Naive thymus-derived CD4-positive, alpha-beta T cell (primary cell): ENCODE results near the gene CRYL1. TPM values are rescaled to one million over a fixed set of nuclear protein-coding genes. Genes with fewer than 3 reads are reported as not detected.
A peak's percentile ranks its signal among the peaks of the same experiment; 100 is the strongest.

Experiments
- ATAC-seq: fragments of 150-1000 bp; cut with Tn5 transposase; 2 replicates; pipeline ENCODE4 v1.10.0; 2021; ENCODE audit warnings: mild to moderate bottlenecking, moderate library complexity
- CTCF ChIA-PET: fragments of 350-600 bp; sonication (Branson Sonifier 250); formaldehyde crosslinking; loops from one replicate; lab custom pipeline; 2021; ENCODE audit warnings: antibody characterized with exemption; lab: Charles Lee
- POLR2A ChIA-PET: fragments of 350-600 bp; sonication (Branson Sonifier 250); formaldehyde crosslinking; loops from one replicate; lab custom pipeline; 2021; ENCODE audit warnings: antibody characterized with exemption, inconsistent platforms; lab: Charles Lee
- DNase-seq, 9 donors: peaks; one replicate each; pipeline versions ENCODE4 v3.0.0 to v3.0.0-alpha.2; 2020 to 2022; ENCODE audit warnings: mixed read lengths in 1 of 9
- H3K27ac ChIP-seq: one replicate; pipeline ENCODE4 v1.7.0; 2013; ENCODE audit warnings: mild to moderate bottlenecking, low read depth, low read length, moderate library complexity
- H3K27me3 ChIP-seq, 2 donors: one replicate each; pipeline ENCODE4 v1.7.0; 2013; ENCODE audit warnings: low read length in 2 of 2, mild to moderate bottlenecking in 2 of 2, moderate library complexity in 2 of 2; ENCODE audit not compliant: control insufficient read depth in 2 of 2, insufficient read depth in 2 of 2
- H3K36me3 ChIP-seq, 3 experiments: 1 replicate in 2 of 3; 2 replicates in 1 of 3; pipeline ENCODE4 v1.7.0; 2013; ENCODE audit warnings: low read length in 3 of 3, mild to moderate bottlenecking in 3 of 3, moderate library complexity in 1 of 3; ENCODE audit not compliant: insufficient read depth in 3 of 3, control insufficient read depth in 2 of 3
- H3K4me1 ChIP-seq, 2 donors: one replicate each; pipeline ENCODE4 v1.7.0; 2013; ENCODE audit warnings: low read length in 2 of 2, mild to moderate bottlenecking in 2 of 2, moderate library complexity in 1 of 2; ENCODE audit not compliant: control insufficient read depth in 2 of 2, insufficient read depth in 2 of 2
- H3K4me3 ChIP-seq: 2 replicates; pipeline ENCODE4 v1.7.0; 2013; ENCODE audit warnings: mild to moderate bottlenecking, low read length
- H3K9me3 ChIP-seq, 3 experiments: 1 replicate in 2 of 3; 2 replicates in 1 of 3; pipeline ENCODE4 v1.7.0; 2013; ENCODE audit warnings: low read length in 3 of 3; ENCODE audit not compliant: control insufficient read depth in 2 of 3
- H3K27ac Mint-ChIP-seq, 9 donors: one replicate each; pipeline ENCODE4 v1.8.0; 2020 to 2022; ENCODE audit warnings: mixed read lengths in 9 of 9, mild to moderate bottlenecking in 8 of 9, moderate library complexity in 5 of 9, inconsistent platforms in 2 of 9
- H3K27me3 Mint-ChIP-seq, 5 donors: one replicate each; pipeline ENCODE4 v1.8.0; 2021 to 2022; ENCODE audit warnings: mixed read lengths in 5 of 5, mild to moderate bottlenecking in 1 of 5
- H3K36me3 Mint-ChIP-seq, 5 donors: one replicate each; pipeline ENCODE4 v1.8.0; 2020 to 2022; ENCODE audit warnings: mixed read lengths in 5 of 5, mild to moderate bottlenecking in 3 of 5, inconsistent platforms in 1 of 5
- H3K4me1 Mint-ChIP-seq, 7 donors: one replicate each; pipeline ENCODE4 v1.8.0; 2020 to 2022; ENCODE audit warnings: mixed read lengths in 7 of 7, mild to moderate bottlenecking in 3 of 7, inconsistent platforms in 1 of 7
- H3K4me3 Mint-ChIP-seq, 10 donors: one replicate each; pipeline ENCODE4 v1.8.0; 2020 to 2022; ENCODE audit warnings: mild to moderate bottlenecking in 10 of 10, mixed read lengths in 10 of 10, moderate library complexity in 6 of 10, inconsistent platforms in 2 of 10
- H3K9me3 Mint-ChIP-seq, 11 donors: one replicate each; pipeline ENCODE4 v1.8.0; 2020 to 2022; ENCODE audit warnings: mixed read lengths in 11 of 11, mild to moderate bottlenecking in 4 of 11, inconsistent platforms in 1 of 11, moderate library complexity in 1 of 11
- intact Hi-C, 2 donors: fragments of 100-400 bp; cut with micrococcal nuclease; formaldehyde crosslinking; loops; one replicate each; pipeline ENCODE4 v1.15.1; 2023
- polyA plus RNA-seq, 2 donors: library from polyadenylated mRNA; unstranded; fragments of 300-500 nt; fragmentation: Illumina TruSeq; gene quantifications; one replicate each; pipeline ENCODE4 v1.2.3, GENCODE V29; 2021
- total RNA-seq, 6 experiments: library from RNA in 5 of 6; stranded (reverse) in 5 of 6; gene quantifications; 1 replicate in 5 of 6; 2 replicates in 1 of 6; pipeline ENCODE4 v1.2.3 and lab custom pipeline; 2021 to 2026

Gene CRYL1
- total and polyA plus RNA-seq, 7 experiments from 2014 or later, result 12.3 to 44.1 (median 18.4) TPM

DNA sequence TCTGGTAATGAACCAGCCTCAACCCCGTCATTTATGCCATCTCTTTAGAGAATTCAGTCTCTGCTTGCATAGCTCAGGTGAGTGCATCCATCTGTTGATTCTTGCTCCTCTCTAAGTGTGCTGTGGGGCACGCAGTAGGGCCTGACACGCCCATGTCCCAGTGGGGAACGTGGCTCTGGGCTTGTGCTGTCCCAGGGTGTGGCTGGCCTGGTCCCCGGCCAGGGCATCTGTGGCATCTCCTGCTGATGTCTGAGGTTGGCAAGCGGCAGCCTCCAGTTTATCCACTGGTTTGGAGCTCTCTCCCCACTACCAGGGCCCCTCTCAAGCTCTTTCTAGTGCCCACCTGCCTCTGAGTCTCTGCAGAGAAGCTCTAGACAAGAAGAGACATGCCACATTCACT is 146.9 kb downstream of the CRYL1 start:
- CTCF ChIA-PET, result no interaction called here
- no peaks in the 10 kb centered on the region for H3K36me3 Mint-ChIP-seq
- no peaks in the 10 kb centered on the region for H3K36me3 ChIP-seq
- no peak overlapping the region for H3K27ac Mint-ChIP-seq
- peaks cover 0 to 26% (median 0%) of the 10 kb centered on the region in 5 donors for H3K27me3 Mint-ChIP-seq
- ATAC-seq (no peak), DNase-seq (no peak)
- intact Hi-C loops, result no loop called here
- H3K4me1 ChIP-seq, result no peaks in the 10 kb centered on the region
- H3K27me3 ChIP-seq, result no peaks in the 10 kb centered on the region
- H3K4me3 ChIP-seq, result no peak overlapping the region
- H3K27ac ChIP-seq, result no peak overlapping the region
- H3K4me3 Mint-ChIP-seq, result no peak overlapping the region
- POLR2A ChIA-PET, result no interaction called here
- peaks cover 0 to 3% (median 0%) of the 10 kb centered on the region in 7 donors for H3K4me1 Mint-ChIP-seq
- H3K9me3 Mint-ChIP-seq, result no peaks in the 10 kb centered on the region
- H3K9me3 ChIP-seq, result no peaks in the 10 kb centered on the region

DNA sequence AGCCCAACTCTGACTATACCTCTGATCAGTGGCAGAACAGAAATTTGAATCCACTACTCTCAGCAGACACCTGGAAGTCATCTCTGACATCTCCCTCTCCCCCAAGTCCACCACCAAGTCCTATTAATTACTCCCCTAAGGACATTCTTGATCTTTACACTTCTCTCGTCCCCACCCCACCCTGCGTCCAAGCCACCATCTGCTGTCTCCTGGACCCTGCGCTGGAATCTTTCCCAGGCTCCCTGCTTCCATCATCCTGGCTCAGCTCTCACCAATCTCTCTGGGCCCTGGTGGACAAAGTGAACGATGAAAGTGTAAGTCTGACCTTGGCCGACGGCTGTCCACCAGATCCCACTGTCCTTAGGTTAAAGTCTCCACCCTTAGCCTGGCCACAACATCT is 147.9 kb downstream of the CRYL1 start:
- POLR2A ChIA-PET, result no interaction called here
- Mint-ChIP-seq H3K27me3 (peaks cover 0 to 25% (median 0%) of the 10 kb centered on the region in 5 donors), H3K4me1 (peaks cover 0 to 3% (median 0%) of the 10 kb centered on the region in 7 donors)

DNA sequence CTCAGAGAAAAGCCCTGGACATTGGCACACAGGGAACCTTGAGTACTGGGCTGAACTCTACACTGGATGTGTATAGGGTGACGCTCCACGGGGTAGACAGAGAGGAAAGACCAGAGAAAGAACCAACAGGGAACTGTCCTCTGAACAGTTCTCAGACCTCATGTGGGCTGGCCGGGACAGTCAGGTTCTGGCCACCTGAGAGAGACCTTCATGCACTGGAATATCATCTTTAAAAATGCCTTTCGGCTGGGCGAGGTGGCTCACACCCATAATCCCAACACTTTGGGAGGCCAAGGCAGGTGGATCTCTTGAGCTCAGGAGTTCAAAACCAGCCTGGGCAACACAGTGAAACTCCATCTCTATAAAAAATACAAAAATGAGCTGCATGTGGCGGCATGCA is 149.8 kb downstream of the CRYL1 start:
- Mint-ChIP-seq H3K36me3 (no peaks in the 10 kb centered on the region), H3K4me3 (no peak overlapping the region), H3K27me3 (peaks cover 0 to 28% (median 0%) of the 10 kb centered on the region in 5 donors), H3K4me1 (peaks cover 0 to 3% (median 0%) of the 10 kb centered on the region in 7 donors), H3K27ac (peak overlapping the region in 1 of 9 donors; percentile 51), H3K9me3 (no peaks in the 10 kb centered on the region)
- Histone ChIP-seq H3K27me3 (no peaks in the 10 kb centered on the region), H3K36me3 (no peaks in the 10 kb centered on the region), H3K27ac (no peak overlapping the region), H3K4me3 (no peak overlapping the region), H3K9me3 (no peaks in the 10 kb centered on the region), H3K4me1 (no peaks in the 10 kb centered on the region)
- ChIA-PET POLR2A (no interaction called here), CTCF (no interaction called here)
- intact Hi-C loops, result no loop called here
- DNase-seq (no peak), ATAC-seq (no peak)

More for the DNA sequence above, 147.9 kb downstream of the CRYL1 start:
- no peaks in the 10 kb centered on the region for H3K36me3 Mint-ChIP-seq
- Histone ChIP-seq H3K4me1 (no peaks in the 10 kb centered on the region), H3K27me3 (no peaks in the 10 kb centered on the region), H3K9me3 (no peaks in the 10 kb centered on the region), H3K4me3 (no peak overlapping the region), H3K36me3 (no peaks in the 10 kb centered on the region), H3K27ac (no peak overlapping the region)
- ATAC-seq (no peak), DNase-seq (no peak)
- CTCF ChIA-PET, result no interaction called here
- H3K9me3 Mint-ChIP-seq, result no peaks in the 10 kb centered on the region
- no peak overlapping the region for H3K27ac Mint-ChIP-seq
- intact Hi-C loops, result no loop called here
- no peak overlapping the region for H3K4me3 Mint-ChIP-seq

DNA sequence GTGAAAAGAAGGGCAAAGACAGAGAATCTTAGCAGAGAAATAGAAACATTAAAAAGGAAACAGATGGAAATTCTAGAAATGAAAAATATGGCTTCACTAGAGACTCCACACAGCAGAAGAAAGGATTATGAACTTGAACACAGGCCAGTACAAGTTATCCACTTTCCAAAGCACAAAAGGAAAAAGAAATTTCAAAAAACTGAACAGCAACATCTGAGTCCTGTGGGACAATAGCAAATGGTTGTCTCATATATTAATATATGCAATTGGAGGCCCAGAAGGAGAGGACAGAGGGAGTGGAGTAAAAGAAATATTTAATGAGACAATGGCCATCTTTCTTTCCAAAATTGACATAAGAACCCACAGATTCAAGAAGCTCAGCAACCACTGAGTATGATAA is 151.8 kb downstream of the CRYL1 start:
- H3K4me3 Mint-ChIP-seq, result no peak overlapping the region
- no peaks in the 10 kb centered on the region for H3K9me3 ChIP-seq
- no peak overlapping the region for H3K4me3 ChIP-seq
- CTCF ChIA-PET, result no interaction called here
- H3K4me1 ChIP-seq, result no peaks in the 10 kb centered on the region
- peaks cover 0 to 39% (median 4%) of the 10 kb centered on the region in 5 donors for H3K27me3 Mint-ChIP-seq
- POLR2A ChIA-PET, result no interaction called here
- H3K9me3 Mint-ChIP-seq, result no peaks in the 10 kb centered on the region
- peaks cover 0 to 5% (median 0%) of the 10 kb centered on the region in 7 donors for H3K4me1 Mint-ChIP-seq
- H3K27ac ChIP-seq, result no peak overlapping the region
- H3K36me3 Mint-ChIP-seq, result peaks cover 0 to 7% (median 0%) of the 10 kb centered on the region in 5 donors
- intact Hi-C loops, result no loop called here
- no peak for DNase-seq
- no peak overlapping the region for H3K27ac Mint-ChIP-seq
- no peak for ATAC-seq
- H3K27me3 ChIP-seq, result no peaks in the 10 kb centered on the region
- no peaks in the 10 kb centered on the region for H3K36me3 ChIP-seq

DNA sequence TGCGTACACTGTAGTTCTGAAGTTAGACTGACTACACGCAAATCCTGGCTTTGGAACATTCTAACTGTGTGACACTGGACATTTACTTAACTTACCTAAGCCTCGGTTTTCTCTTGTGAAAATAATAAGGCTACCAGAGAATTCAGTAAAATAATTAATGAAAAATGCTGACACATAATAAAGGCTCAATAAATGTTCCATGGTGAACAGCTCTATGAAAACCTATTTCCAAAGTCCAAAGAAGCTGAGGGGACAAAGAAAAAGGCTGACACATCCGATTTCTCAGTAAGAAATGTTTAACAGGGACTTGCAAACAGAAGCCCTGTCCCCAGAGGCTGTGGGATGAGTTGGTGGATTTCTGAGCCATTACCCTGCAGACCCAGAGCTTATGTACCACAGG is 153.8 kb downstream of the CRYL1 start:
- ATAC-seq (no peak), DNase-seq (no peak)
- H3K9me3 Mint-ChIP-seq, result peaks cover 0 to 1% (median 0%) of the 10 kb centered on the region in 11 donors
- intact Hi-C loops, result no loop called here
- peaks cover 0 to 5% (median 0%) of the 10 kb centered on the region in 7 donors for H3K4me1 Mint-ChIP-seq
- Histone ChIP-seq H3K4me1 (no peaks in the 10 kb centered on the region), H3K27ac (no peak overlapping the region), H3K36me3 (no peaks in the 10 kb centered on the region), H3K4me3 (no peak overlapping the region), H3K27me3 (no peaks in the 10 kb centered on the region), H3K9me3 (no peaks in the 10 kb centered on the region)
- peak overlapping the region in 2 of 9 donors; percentile 34 to 52 for H3K27ac Mint-ChIP-seq
- peaks cover 0 to 46% (median 4%) of the 10 kb centered on the region in 5 donors for H3K27me3 Mint-ChIP-seq
- H3K4me3 Mint-ChIP-seq, result no peak overlapping the region
- ChIA-PET POLR2A (no interaction called here), CTCF (no interaction called here)
- peaks cover 0 to 7% (median 0%) of the 10 kb centered on the region in 5 donors for H3K36me3 Mint-ChIP-seq

DNA sequence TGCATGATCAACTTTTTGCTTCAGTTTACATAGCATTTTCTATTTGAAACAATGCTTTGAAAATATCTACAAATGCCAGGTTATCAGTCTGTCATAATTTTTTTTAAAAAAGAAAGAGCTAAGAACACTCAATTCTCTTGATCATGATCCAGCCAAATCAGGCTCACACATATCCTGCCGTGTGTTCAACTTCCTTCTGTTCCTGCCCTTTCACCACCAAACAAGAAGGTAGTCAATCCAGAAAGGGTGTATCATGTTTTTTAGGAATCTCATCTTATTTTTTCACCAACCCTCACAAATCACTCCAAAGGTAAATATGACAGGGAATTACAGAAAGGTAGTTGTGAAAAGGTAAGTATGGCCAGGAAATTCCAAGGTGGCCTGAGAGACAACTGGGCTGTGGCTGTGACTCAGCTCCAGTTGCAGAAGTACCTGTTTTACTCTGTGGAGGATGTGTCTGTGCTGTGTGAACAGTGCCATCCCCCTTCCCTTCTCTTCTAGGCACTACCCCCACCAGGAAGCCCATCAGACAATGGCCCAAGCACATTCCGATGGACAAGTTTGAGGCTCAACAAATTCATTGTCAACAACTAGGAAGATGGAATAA is 154.7 kb downstream of the CRYL1 start:
- peaks cover 0 to 46% (median 4%) of the 10 kb centered on the region in 5 donors for H3K27me3 Mint-ChIP-seq
- ChIA-PET POLR2A (no interaction called here), CTCF (interaction anchor here (0.6 kb wide), 1 partner anchor 95 kb away, joined by 5 read pairs; no protein-coding TSS in a partner anchor)
- Histone ChIP-seq H3K36me3 (no peaks in the 10 kb centered on the region), H3K27me3 (no peaks in the 10 kb centered on the region), H3K4me3 (no peak overlapping the region), H3K4me1 (no peaks in the 10 kb centered on the region), H3K9me3 (no peaks in the 10 kb centered on the region), H3K27ac (no peak overlapping the region)
- DNase-seq (no peak), ATAC-seq (no peak)
- peaks cover 0 to 7% (median 0%) of the 10 kb centered on the region in 5 donors for H3K36me3 Mint-ChIP-seq
- peaks cover 0 to 1% (median 0%) of the 10 kb centered on the region in 11 donors for H3K9me3 Mint-ChIP-seq
- peaks cover 0 to 5% (median 0%) of the 10 kb centered on the region in 7 donors for H3K4me1 Mint-ChIP-seq
- H3K4me3 Mint-ChIP-seq, result no peak overlapping the region
- intact Hi-C loops, result no loop called here
- peak overlapping the region in 1 of 9 donors; percentile 42 for H3K27ac Mint-ChIP-seq

DNA sequence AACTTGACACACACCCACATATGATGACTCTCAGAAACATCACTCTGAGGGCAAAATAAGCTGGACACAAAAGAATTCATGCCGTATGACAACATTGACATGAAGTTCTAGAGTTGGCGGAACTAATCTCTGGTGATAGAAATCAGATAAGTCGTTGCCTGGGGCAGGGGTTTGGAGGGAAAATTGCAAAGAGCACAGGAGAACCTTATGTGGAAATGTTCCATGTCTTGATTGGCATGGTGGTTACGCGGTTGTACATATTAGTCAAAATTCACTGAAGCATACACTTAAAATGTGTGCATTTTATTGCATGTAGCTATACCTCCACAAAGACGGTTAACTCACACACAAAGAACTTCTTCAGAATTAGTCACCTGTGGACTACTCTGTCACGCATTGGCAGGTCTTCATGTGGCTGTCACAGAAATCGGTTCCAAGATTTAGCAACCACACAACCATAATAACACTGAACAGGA is 155.7 kb downstream of the CRYL1 start:
- CTCF ChIA-PET, result no interaction called here
- H3K4me3 ChIP-seq, result no peak overlapping the region

More for the DNA sequence above, 155.7 kb downstream of the CRYL1 start:
- H3K4me3 Mint-ChIP-seq, result no peak overlapping the region
- Histone ChIP-seq H3K27ac (no peak overlapping the region), H3K36me3 (no peaks in the 10 kb centered on the region), H3K4me1 (no peaks in the 10 kb centered on the region), H3K9me3 (no peaks in the 10 kb centered on the region), H3K27me3 (no peaks in the 10 kb centered on the region)
- no peak overlapping the region for H3K27ac Mint-ChIP-seq
- intact Hi-C loops, result no loop called here
- H3K9me3 Mint-ChIP-seq, result peaks cover 0 to 1% (median 0%) of the 10 kb centered on the region in 11 donors
- H3K27me3 Mint-ChIP-seq, result peaks cover 0 to 38% (median 4%) of the 10 kb centered on the region in 5 donors
- POLR2A ChIA-PET, result no interaction called here
- ATAC-seq (no peak), DNase-seq (no peak)
- H3K4me1 Mint-ChIP-seq, result peaks cover 0 to 5% (median 0%) of the 10 kb centered on the region in 7 donors
- H3K36me3 Mint-ChIP-seq, result peaks cover 0 to 7% (median 0%) of the 10 kb centered on the region in 5 donors
